ENCODE measurements around the gene RGL1. TPM values are rescaled to one million over a fixed set of nuclear protein-coding genes. Genes with fewer than 3 reads are reported as not detected.
A peak's percentile ranks its signal among the peaks of the same experiment; 100 is the strongest.

Gene RGL1
- total and polyA plus RNA-seq, 9 of the 15 experiments (the other 6 are each of a cell fraction or from before 2014, with no cell fraction given), result under 0.01 to 0.07 (median 0.04) TPM

- CTCF ChIA-PET (ENCODE audit: low intra/inter-chr PET ratio), result no interaction called here
- FAIRE-seq (no peak), DNase-seq (ENCODE audit: extremely low read depth in 1 of 4, low spot score in 3 of 4) (no peak), ATAC-seq (no peak)
- TF ChIP-seq CBFA2T2 (conservative IDR thresholded peaks at IDR 0.05), result no peak
- 0 out of 2 replicates have a peak, but pooled peaks have one; percentile 3 for TF ChIP-seq ZNF316 (IDR thresholded peaks at IDR 0.05)
- H3K4me1 ChIP-seq (replicated peaks in 1 of 2; ENCODE audit: control insufficient read depth in 2 of 2, insufficient read depth in 2 of 2, low read length in 2 of 2), result no peaks in the 10 kb centered on the region
- no peaks in the 10 kb centered on the region for H4K20me1 ChIP-seq (replicated peaks; ENCODE audit: control insufficient read depth, insufficient read depth, low read length)
- peaks cover 2 to 3% of the 10 kb centered on the region in 2 experiments; a peak in 2 of 5 replicates for H3K27me3 ChIP-seq (ENCODE audit: control insufficient read depth in 2 of 2, insufficient read depth in 2 of 2, low read length in 2 of 2)
- no peak overlapping the region for H3K27ac ChIP-seq (ENCODE audit: extremely low read depth, low read depth, low read length)
- no peak overlapping the region for H3K4me3 ChIP-seq
- in situ Hi-C loops (cut with MboI), result no loop called here
- H3K9me1 ChIP-seq (ENCODE audit: control insufficient read depth, insufficient read depth, low read length), result no peaks in the 10 kb centered on the region
- H2AFZ ChIP-seq (ENCODE audit: low read depth, low read length), result no peak overlapping the region
- intact Hi-C loops (cut with micrococcal nuclease), result no loop called here
- no TSS peak for BruUV-seq (replicated peaks)
- POLR2A ChIA-PET, result interaction anchor here (1.0 kb wide), 1 partner anchor 22 kb away, joined by 3 read pairs; no protein-coding TSS in a partner anchor
- H3K79me2 ChIP-seq (ENCODE audit: control insufficient read depth, insufficient read depth, low read length), result no peaks in the 10 kb centered on the region
- WGBS (ENCODE audit: insufficient coverage, low coverage, missing lambda C conversion rate), result 0% methylated on average over 5 of the region's 5 CpGs
- H3K9ac ChIP-seq (ENCODE audit: insufficient read depth in 1 of 2, low read depth in 2 of 2, low read length in 2 of 2), result no peak overlapping the region
- H3K9me3 ChIP-seq (replicated peaks; ENCODE audit: control insufficient read depth, insufficient read depth, low read depth, low read length), result no peaks in the 10 kb centered on the region
- no peaks in the 10 kb centered on the region for H3K36me3 ChIP-seq (ENCODE audit: control insufficient read depth, insufficient read depth, low read length)
- no peak overlapping the region for H3K4me2 ChIP-seq (ENCODE audit: insufficient read depth, low read length)
Observed at GRCh38 chr1:183817576-183818288, 12.8 kb downstream of the RGL1 start.

GRCh38 chr1:183819059-183819458 is 14.1 kb downstream of the RGL1 start:
- H3K4me1 ChIP-seq (replicated peaks in 1 of 2; ENCODE audit: control insufficient read depth in 2 of 2, insufficient read depth in 2 of 2, low read length in 2 of 2), result no peaks in the 10 kb centered on the region
- CTCF ChIA-PET (ENCODE audit: low intra/inter-chr PET ratio), result no interaction called here
- no peak overlapping the region for H2AFZ ChIP-seq (ENCODE audit: low read depth, low read length)
- DNase-seq (ENCODE audit: extremely low read depth in 1 of 4, low spot score in 3 of 4) (no peak), FAIRE-seq (no peak), ATAC-seq (no peak)
- H3K4me3 ChIP-seq, result no peak overlapping the region
- BruUV-seq (replicated peaks), result no TSS peak
- POLR2A ChIA-PET, result no interaction called here
- no peak overlapping the region for H3K9ac ChIP-seq (ENCODE audit: insufficient read depth in 1 of 2, low read depth in 2 of 2, low read length in 2 of 2)
- intact Hi-C loops (cut with micrococcal nuclease), result no loop called here
- no peaks in the 10 kb centered on the region for H3K36me3 ChIP-seq (ENCODE audit: control insufficient read depth, insufficient read depth, low read length)
- H3K9me3 ChIP-seq (replicated peaks; ENCODE audit: control insufficient read depth, insufficient read depth, low read depth, low read length), result no peaks in the 10 kb centered on the region
- TF ChIP-seq COPS2 (conservative IDR thresholded peaks at IDR 0.05), result no peak
- no peak for TF ChIP-seq PCBP2 (IDR thresholded peaks at IDR 0.05; ENCODE audit: low read depth, low read length, poor library complexity, severe bottlenecking)
- no peak for TF ChIP-seq RNF2 (IDR thresholded peaks at IDR 0.05)
- no peak for TF ChIP-seq ZNF133 (CRISPR knock-in tag; IDR thresholded peaks at IDR 0.05)
- no peak for TF ChIP-seq ZHX1 (conservative IDR thresholded peaks at IDR 0.05; ENCODE audit: low read length)
- TF ChIP-seq ZBED1 (IDR thresholded peaks at IDR 0.05), result no peak
- TF ChIP-seq THRA (IDR thresholded peaks at IDR 0.05), result no peak
- TF ChIP-seq ZFPM2 (CRISPR knock-in tag; IDR thresholded peaks at IDR 0.05), result no peak
- no peak overlapping the region for H3K27ac ChIP-seq (ENCODE audit: extremely low read depth, low read depth, low read length)
- no peaks in the 10 kb centered on the region for H4K20me1 ChIP-seq (replicated peaks; ENCODE audit: control insufficient read depth, insufficient read depth, low read length)
- 0% methylated on average over 1 of the region's 1 CpG for WGBS (ENCODE audit: insufficient coverage, low coverage, missing lambda C conversion rate)
- peaks cover 0 to 3% of the 10 kb centered on the region in 2 experiments; a peak in 1 of 5 replicates for H3K27me3 ChIP-seq (ENCODE audit: control insufficient read depth in 2 of 2, insufficient read depth in 2 of 2, low read length in 2 of 2)
- no peaks in the 10 kb centered on the region for H3K9me1 ChIP-seq (ENCODE audit: control insufficient read depth, insufficient read depth, low read length)
- H3K4me2 ChIP-seq (ENCODE audit: insufficient read depth, low read length), result no peak overlapping the region
- in situ Hi-C loops (cut with MboI), result no loop called here
- no peaks in the 10 kb centered on the region for H3K79me2 ChIP-seq (ENCODE audit: control insufficient read depth, insufficient read depth, low read length)

Data from K562 (cell line).